Erythroblast (primary cell): Measurements from ENCODE around the gene KMT2D.

Source experiments
- GATA1 ChIP-seq: IDR thresholded peaks from 2 replicates; pipeline ENCODE4 v1.6.1; 2011; ENCODE audit warnings: low read depth, mild to moderate bottlenecking, control low read depth, low read length, moderate library complexity
- POLR2A ChIP-seq: IDR thresholded peaks from 2 replicates; pipeline ENCODE4 v1.6.1; 2011; ENCODE audit warnings: mild to moderate bottlenecking, low read length

- no peak for TF ChIP-seq POLR2A
- no peak for TF ChIP-seq GATA1
Measured at GRCh38 chr12:49054096-49054495, 6.5 kb downstream of the KMT2D start.
